Stomach smooth muscle (tissue), 2 donors: ENCODE results near the gene ARHGEF10L.

Experiments used
- H3K27ac ChIP-seq: one replicate; pipeline ENCODE4 v1.7.0; 2013; ENCODE audit warnings: mild to moderate bottlenecking, low read length, inconsistent platforms
- H3K27me3 ChIP-seq, 2 donors: one replicate each; pipeline ENCODE4 v1.7.0; 2013; ENCODE audit warnings: low read length in 2 of 2; ENCODE audit not compliant: insufficient read depth in 2 of 2, control insufficient read depth in 1 of 2
- H3K36me3 ChIP-seq, 2 donors: one replicate each; pipeline ENCODE4 v1.7.0; 2013; ENCODE audit warnings: low read length in 2 of 2; ENCODE audit not compliant: control insufficient read depth in 2 of 2, insufficient read depth in 2 of 2
- H3K4me1 ChIP-seq: one replicate; pipeline ENCODE4 v1.7.0; 2013; ENCODE audit warnings: low read length; ENCODE audit not compliant: control insufficient read depth, insufficient read depth
- H3K4me3 ChIP-seq, 2 donors: one replicate each; pipeline ENCODE4 v1.7.0; 2013; ENCODE audit warnings: low read length in 2 of 2
- H3K9ac ChIP-seq, 2 donors: one replicate each; pipeline ENCODE4 v1.7.0; 2013; ENCODE audit warnings: low read length in 2 of 2, mild to moderate bottlenecking in 1 of 2
- H3K9me3 ChIP-seq, 2 donors: one replicate each; pipeline ENCODE4 v1.7.0; 2013; ENCODE audit warnings: low read length in 2 of 2; ENCODE audit not compliant: control insufficient read depth in 2 of 2
- donor health status: healthy.
- donor health status: Pancreatic carcinoma.

ARHGEF10L gene

GRCh38 chr1:17521946-17522612 lies 17.4 kb upstream of the ARHGEF10L start:
- peaks cover 6% of the 10 kb centered on the region for H3K4me1 ChIP-seq
- H3K4me3 ChIP-seq = no peak overlapping the region
- H3K9ac ChIP-seq = no peak overlapping the region
- H3K36me3 ChIP-seq = no peaks in the 10 kb centered on the region
- H3K27me3 ChIP-seq = no peaks in the 10 kb centered on the region
- no peaks in the 10 kb centered on the region for H3K9me3 ChIP-seq
- no peak overlapping the region for H3K27ac ChIP-seq

- Histone ChIP-seq H3K27me3 (no peaks in the 10 kb centered on the region), H3K9me3 (no peaks in the 10 kb centered on the region), H3K4me3 (no peak overlapping the region), H3K27ac (no peak overlapping the region), H3K4me1 (peaks cover 12% of the 10 kb centered on the region), H3K9ac (no peak overlapping the region), H3K36me3 (no peaks in the 10 kb centered on the region)
These were observed 16.0 kb upstream of the ARHGEF10L start for GRCh38 chr1:17523321-17524041.

GRCh38 chr1:17524645-17525044 lies 14.9 kb upstream of the ARHGEF10L start:
- Histone ChIP-seq H3K9me3 (no peaks in the 10 kb centered on the region), H3K27ac (no peak overlapping the region), H3K4me1 (peaks cover 14% of the 10 kb centered on the region), H3K4me3 (no peak overlapping the region), H3K27me3 (no peaks in the 10 kb centered on the region), H3K36me3 (no peaks in the 10 kb centered on the region), H3K9ac (no peak overlapping the region)

- H3K9ac ChIP-seq = no peak overlapping the region
- H3K27me3 ChIP-seq = no peaks in the 10 kb centered on the region
- no peak overlapping the region for H3K4me3 ChIP-seq
- no peaks in the 10 kb centered on the region for H3K9me3 ChIP-seq
- H3K4me1 ChIP-seq = peaks cover 14% of the 10 kb centered on the region
- no peaks in the 10 kb centered on the region for H3K36me3 ChIP-seq
- no peak overlapping the region for H3K27ac ChIP-seq
These were observed 13.4 kb upstream of the ARHGEF10L start for GRCh38 chr1:17525996-17526686.

GRCh38 chr1:17527036-17527914 lies 12.2 kb upstream of the ARHGEF10L start:
- Histone ChIP-seq H3K4me3 (peak overlapping the region in 1 of 2 donors; percentile 15), H3K9ac (peak overlapping the region; percentile 39 to 42), H3K27ac (peak overlapping the region; percentile 62), H3K9me3 (no peaks in the 10 kb centered on the region), H3K36me3 (no peaks in the 10 kb centered on the region), H3K27me3 (no peaks in the 10 kb centered on the region), H3K4me1 (peaks cover 25% of the 10 kb centered on the region)

- Histone ChIP-seq H3K4me1 (peaks cover 39% of the 10 kb centered on the region), H3K27ac (no peak overlapping the region), H3K9me3 (no peaks in the 10 kb centered on the region), H3K4me3 (no peak overlapping the region), H3K9ac (no peak overlapping the region), H3K36me3 (no peaks in the 10 kb centered on the region), H3K27me3 (no peaks in the 10 kb centered on the region)
These were observed 10.1 kb upstream of the ARHGEF10L start for GRCh38 chr1:17529381-17529780.

GRCh38 chr1:17531343-17531681 lies 8.2 kb upstream of the ARHGEF10L start:
- H3K4me3 ChIP-seq = no peak overlapping the region
- peak overlapping the region; percentile 89 for H3K27ac ChIP-seq
- H3K9me3 ChIP-seq = no peaks in the 10 kb centered on the region
- H3K9ac ChIP-seq = peak overlapping the region in 1 of 2 donors; percentile 19
- H3K4me1 ChIP-seq = peaks cover 49% of the 10 kb centered on the region
- no peaks in the 10 kb centered on the region for H3K36me3 ChIP-seq
- no peaks in the 10 kb centered on the region for H3K27me3 ChIP-seq

GRCh38 chr1:17531682-17532487 lies 7.6 kb upstream of the ARHGEF10L start:
- H3K27me3 ChIP-seq = no peaks in the 10 kb centered on the region
- no peak overlapping the region for H3K4me3 ChIP-seq
- H3K27ac ChIP-seq = peak overlapping the region; percentile 89
- no peaks in the 10 kb centered on the region for H3K9me3 ChIP-seq
- peaks cover 49% of the 10 kb centered on the region for H3K4me1 ChIP-seq
- H3K36me3 ChIP-seq = no peaks in the 10 kb centered on the region
- peak overlapping the region; percentile 19 to 64 for H3K9ac ChIP-seq

GRCh38 chr1:17533201-17533600 lies 6.3 kb upstream of the ARHGEF10L start:
- Histone ChIP-seq H3K9ac (no peak overlapping the region), H3K27ac (peak overlapping the region; percentile 89), H3K4me3 (no peak overlapping the region), H3K4me1 (peaks cover 52% of the 10 kb centered on the region), H3K9me3 (no peaks in the 10 kb centered on the region), H3K27me3 (no peaks in the 10 kb centered on the region), H3K36me3 (no peaks in the 10 kb centered on the region)
